Keratinocyte (primary cell): Measurements from ENCODE around the gene HECTD1. TPM values are rescaled to one million over a fixed set of nuclear protein-coding genes. Genes with fewer than 3 reads are reported as not detected.

ENCODE experiments used
- DNase-seq: peaks from one replicate; pipeline ENCODE4 v3.0.0-alpha.2; 2011; ENCODE audit warnings: low read depth, missing footprints, low spot score
- FAIRE-seq: peaks from 2 replicates; lab custom pipeline; 2011; peaks lifted over from hg19 to GRCh38; lab: Jason Lieb, UNC
- H2AFZ ChIP-seq: 2 replicates; pipeline ENCODE4 v1.6.0; 2012; ENCODE audit warnings: low read length, control low read depth, inconsistent platforms; ENCODE audit not compliant: control insufficient read depth
- H3K27ac ChIP-seq: 2 replicates; pipeline ENCODE4 v1.5.1; 2011; ENCODE audit warnings: low read length; ENCODE audit not compliant: control insufficient read depth, insufficient read depth
- H3K27me3 ChIP-seq: 3 replicates; pipeline ENCODE4 v1.6.0; 2011; ENCODE audit warnings: low read length; ENCODE audit not compliant: control insufficient read depth, insufficient read depth; ENCODE audit errors: extremely low read depth
- H3K36me3 ChIP-seq, 2 experiments: 2 replicates in 1 of 2; 3 replicates in 1 of 2; pipeline ENCODE4 v1.5.1; 2011; ENCODE audit warnings: low read length in 2 of 2, mild to moderate bottlenecking in 1 of 2; ENCODE audit not compliant: control insufficient read depth in 2 of 2, insufficient read depth in 2 of 2; ENCODE audit errors: extremely low read depth in 1 of 2
- H3K4me1 ChIP-seq: 3 replicates; pipeline ENCODE4 v1.5.1; 2011; ENCODE audit warnings: low read length; ENCODE audit not compliant: control insufficient read depth, insufficient read depth; ENCODE audit errors: extremely low read depth
- H3K4me2 ChIP-seq: 3 replicates; pipeline ENCODE4 v1.6.0; 2011; ENCODE audit warnings: low read depth, low read length; ENCODE audit not compliant: control insufficient read depth, insufficient read depth; ENCODE audit errors: extremely low read depth
- H3K4me3 ChIP-seq, 3 experiments: fragments of 200-600 bp in 1 of 3; sonication (generic) in 1 of 3; 2 replicates in 2 of 3; 3 replicates in 1 of 3; pipeline ENCODE4 v1.5.1; 2011 to 2016; ENCODE audit warnings: low read length in 3 of 3, mild to moderate bottlenecking in 3 of 3, control low read depth in 2 of 3, inconsistent platforms in 1 of 3, low read depth in 1 of 3, mixed read lengths in 1 of 3, mixed run types in 1 of 3, moderate library complexity in 1 of 3; ENCODE audit not compliant: control insufficient read depth in 2 of 3, insufficient read depth in 2 of 3; ENCODE audit errors: extremely low read depth in 1 of 3
- H3K79me2 ChIP-seq: 2 replicates; pipeline ENCODE4 v1.6.0; 2012; ENCODE audit warnings: low read length; ENCODE audit not compliant: control insufficient read depth, insufficient read depth
- H3K9ac ChIP-seq: 3 replicates; pipeline ENCODE4 v1.6.0; 2011; ENCODE audit warnings: low read length; ENCODE audit not compliant: control insufficient read depth, insufficient read depth; ENCODE audit errors: extremely low read depth
- H3K9me1 ChIP-seq: 3 replicates; pipeline ENCODE4 v1.6.0; 2011; ENCODE audit warnings: low read length; ENCODE audit not compliant: control insufficient read depth, insufficient read depth; ENCODE audit errors: extremely low read depth
- H3K9me3 ChIP-seq: 2 replicates; pipeline ENCODE4 v1.5.1; 2012; ENCODE audit warnings: low read depth, low read length; ENCODE audit not compliant: control insufficient read depth
- H4K20me1 ChIP-seq: 3 replicates; pipeline ENCODE4 v1.6.0; 2011; ENCODE audit warnings: low read length; ENCODE audit not compliant: control insufficient read depth, insufficient read depth; ENCODE audit errors: extremely low read depth
- EZH2 ChIP-seq: IDR thresholded peaks from one replicate; pipeline ENCODE4 v1.6.1; 2012; ENCODE audit warnings: inconsistent platforms, mild to moderate bottlenecking, low read length, moderate library complexity
- dilution Hi-C: fragments of 300-500 bp; cut with MboI; formaldehyde crosslinking; loops from one replicate; pipeline ENCODE4 v1.7.0; 2020; ENCODE audit warnings: low sequenced_read_pairs; ENCODE audit not compliant: extremely low pct_ligation_motif_present
- polyA plus RNA-seq, 5 experiments: library from polyadenylated mRNA; depleted of rRNA in 3 of 5; stranded (reverse) in 3 of 5; stranded (forward) in 1 of 5; unstranded in 1 of 5; fragments of >200 nt; gene quantifications; 1 replicate in 1 of 5; 2 replicates in 3 of 5; 3 replicates in 1 of 5; pipeline versions ENCODE4 v1.2.1 to v1.2.3, GENCODE V29; 2011 to 2012; ENCODE audit warnings: missing spikeins in 2 of 5, low read depth in 1 of 5, low replicate concordance in 1 of 5
- TF ChIP-seq, protein P1 (sequence below), 3 experiments: IDR thresholded peaks in 1 of 3; conservative IDR thresholded peaks in 1 of 3; optimal IDR thresholded peaks in 1 of 3; 2 replicates in 2 of 3; 3 replicates in 1 of 3; pipeline versions ENCODE3 to v1.5.1; 2011; ENCODE audit warnings: low read length in 3 of 3, mild to moderate bottlenecking in 3 of 3, moderate library complexity in 2 of 3, control low read depth in 1 of 3, inconsistent platforms in 1 of 3; ENCODE audit not compliant: insufficient read depth in 2 of 3; ENCODE audit errors: extremely low read depth in 1 of 3

Gene HECTD1
- polyA plus RNA-seq, 1 donor (not counting 4 experiments of a cell fraction or from before 2014, with no cell fraction given): 94.8 TPM

DNA sequence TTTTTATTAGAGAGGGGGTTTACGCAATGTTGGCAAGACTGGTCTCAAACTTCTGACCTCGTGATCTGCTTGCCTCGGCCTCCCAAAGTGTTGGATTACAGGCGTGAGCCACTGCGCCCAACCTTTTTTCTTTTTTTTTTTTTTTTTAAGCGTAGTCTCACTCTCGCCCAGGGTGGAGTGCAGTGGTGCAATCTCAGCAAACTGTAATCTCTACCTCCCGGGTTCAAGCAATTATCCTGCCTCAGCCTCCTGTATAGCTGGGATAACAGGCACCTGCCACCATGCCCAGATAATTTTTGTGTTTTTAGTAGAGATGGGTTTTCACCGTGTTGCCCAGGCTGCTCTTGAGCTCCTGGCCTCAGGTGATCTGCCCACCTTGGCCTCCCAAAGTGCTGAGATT lies 8.8 kb upstream of the HECTD1 start:
- Histone ChIP-seq H3K4me2 (no peak overlapping the region), H3K9me1 (no peaks in the 10 kb centered on the region), H3K4me1 (no peaks in the 10 kb centered on the region), H3K9me3 (no peaks in the 10 kb centered on the region), H3K36me3 (no peaks in the 10 kb centered on the region), H2AFZ (no peak overlapping the region), H4K20me1 (no peaks in the 10 kb centered on the region), H3K9ac (no peak overlapping the region), H3K79me2 (no peaks in the 10 kb centered on the region), H3K27me3 (no peaks in the 10 kb centered on the region), H3K27ac (no peak overlapping the region), H3K4me3 (no peak overlapping the region)
- DNase-seq (no peak), FAIRE-seq (no peak)
- dilution Hi-C loops: no loop called here
- TF ChIP-seq, protein P1, sequence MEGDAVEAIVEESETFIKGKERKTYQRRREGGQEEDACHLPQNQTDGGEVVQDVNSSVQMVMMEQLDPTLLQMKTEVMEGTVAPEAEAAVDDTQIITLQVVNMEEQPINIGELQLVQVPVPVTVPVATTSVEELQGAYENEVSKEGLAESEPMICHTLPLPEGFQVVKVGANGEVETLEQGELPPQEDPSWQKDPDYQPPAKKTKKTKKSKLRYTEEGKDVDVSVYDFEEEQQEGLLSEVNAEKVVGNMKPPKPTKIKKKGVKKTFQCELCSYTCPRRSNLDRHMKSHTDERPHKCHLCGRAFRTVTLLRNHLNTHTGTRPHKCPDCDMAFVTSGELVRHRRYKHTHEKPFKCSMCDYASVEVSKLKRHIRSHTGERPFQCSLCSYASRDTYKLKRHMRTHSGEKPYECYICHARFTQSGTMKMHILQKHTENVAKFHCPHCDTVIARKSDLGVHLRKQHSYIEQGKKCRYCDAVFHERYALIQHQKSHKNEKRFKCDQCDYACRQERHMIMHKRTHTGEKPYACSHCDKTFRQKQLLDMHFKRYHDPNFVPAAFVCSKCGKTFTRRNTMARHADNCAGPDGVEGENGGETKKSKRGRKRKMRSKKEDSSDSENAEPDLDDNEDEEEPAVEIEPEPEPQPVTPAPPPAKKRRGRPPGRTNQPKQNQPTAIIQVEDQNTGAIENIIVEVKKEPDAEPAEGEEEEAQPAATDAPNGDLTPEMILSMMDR (optimal IDR thresholded peaks at IDR 0.05 in 1 of 3, IDR thresholded peaks at IDR 0.05 in 1 of 3, conservative IDR thresholded peaks at IDR 0.05 in 1 of 3; ENCODE audit: extremely low read depth in 1 of 3, insufficient read depth in 2 of 3, low read length in 3 of 3): no peak
- no peak for TF ChIP-seq EZH2

DNA sequence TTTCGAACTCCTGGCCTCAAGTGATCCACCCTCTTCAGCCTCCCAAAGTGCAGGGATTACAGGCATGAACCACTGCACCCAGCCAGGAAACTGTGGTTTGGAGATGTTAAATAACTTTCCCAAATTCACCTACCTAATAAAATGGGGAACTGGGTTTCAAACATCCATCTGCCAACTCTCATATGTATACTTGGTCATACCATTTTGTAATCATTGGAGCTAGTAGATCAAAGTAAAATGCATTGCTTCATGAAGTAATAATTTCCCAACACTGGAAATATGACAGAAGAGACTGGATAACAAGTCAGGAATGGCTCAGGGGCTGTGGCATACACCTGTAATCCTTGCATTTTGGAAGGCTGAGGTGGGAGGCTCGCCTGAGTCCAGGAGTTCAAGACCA lies 5.3 kb upstream of the HECTD1 start:
- Histone ChIP-seq H3K27me3 (no peaks in the 10 kb centered on the region), H3K9me3 (no peaks in the 10 kb centered on the region), H3K4me3 (no peak overlapping the region), H3K4me2 (no peak overlapping the region), H2AFZ (no peak overlapping the region), H4K20me1 (no peaks in the 10 kb centered on the region), H3K27ac (no peak overlapping the region), H3K79me2 (no peaks in the 10 kb centered on the region), H3K9ac (no peak overlapping the region), H3K36me3 (no peaks in the 10 kb centered on the region), H3K4me1 (peaks cover 5% of the 10 kb centered on the region), H3K9me1 (no peaks in the 10 kb centered on the region)
- dilution Hi-C loops: no loop called here
- TF ChIP-seq, protein P1 (optimal IDR thresholded peaks at IDR 0.05 in 1 of 3, IDR thresholded peaks at IDR 0.05 in 1 of 3, conservative IDR thresholded peaks at IDR 0.05 in 1 of 3; ENCODE audit: extremely low read depth in 1 of 3, insufficient read depth in 2 of 3, low read length in 3 of 3): no peak
- TF ChIP-seq EZH2: no peak
- FAIRE-seq (no peak), DNase-seq (no peak)
